ENCODE measurements around the gene SNAP47.
"Not testable (repeated sequence)": the region's sequence is repeated elsewhere in the genome, so short reads cannot be mapped to it uniquely, and the experiment has no call there.

The SNAP47 gene, protein sequence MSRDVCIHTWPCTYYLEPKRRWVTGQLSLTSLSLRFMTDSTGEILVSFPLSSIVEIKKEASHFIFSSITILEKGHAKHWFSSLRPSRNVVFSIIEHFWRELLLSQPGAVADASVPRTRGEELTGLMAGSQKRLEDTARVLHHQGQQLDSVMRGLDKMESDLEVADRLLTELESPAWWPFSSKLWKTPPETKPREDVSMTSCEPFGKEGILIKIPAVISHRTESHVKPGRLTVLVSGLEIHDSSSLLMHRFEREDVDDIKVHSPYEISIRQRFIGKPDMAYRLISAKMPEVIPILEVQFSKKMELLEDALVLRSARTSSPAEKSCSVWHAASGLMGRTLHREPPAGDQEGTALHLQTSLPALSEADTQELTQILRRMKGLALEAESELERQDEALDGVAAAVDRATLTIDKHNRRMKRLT

GRCh38 chr1:227734856-227735538, at the start of gene SNAP47, which contains the start of gene JMJD4:
TSS of gene SNAP47 (plus strand) at chr1:227735435. CDS start at chr1:227747737, 12,302 bp downstream.
TSS of gene JMJD4 (minus strand) at chr1:227735302. CDS start at chr1:227735273, 29 bp downstream.
- DNase-seq = peak in 55 of 56 donors; percentile 51 to 92 (median 82)

DNA sequence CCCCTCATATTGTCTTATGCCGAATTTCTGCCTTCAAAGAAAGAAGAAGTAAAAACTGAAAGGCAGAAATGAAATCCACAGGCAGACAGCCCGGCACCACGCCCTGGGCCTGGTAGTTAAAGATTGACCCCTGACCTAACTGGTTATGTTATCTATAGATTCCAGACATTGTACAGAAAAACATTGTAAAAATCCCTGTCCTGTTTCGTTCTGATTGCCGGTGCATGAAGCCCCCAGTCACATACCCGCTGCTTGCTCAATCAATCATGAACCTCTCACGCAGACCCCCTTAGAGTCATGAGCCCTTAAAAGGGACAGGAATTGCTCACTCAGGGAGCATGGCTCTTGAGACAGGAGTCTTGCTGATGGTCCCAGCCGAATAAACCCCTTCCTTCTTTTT, 49.4 kb upstream of the SNAP47 start:
- DNase-seq = no peak

DNA sequence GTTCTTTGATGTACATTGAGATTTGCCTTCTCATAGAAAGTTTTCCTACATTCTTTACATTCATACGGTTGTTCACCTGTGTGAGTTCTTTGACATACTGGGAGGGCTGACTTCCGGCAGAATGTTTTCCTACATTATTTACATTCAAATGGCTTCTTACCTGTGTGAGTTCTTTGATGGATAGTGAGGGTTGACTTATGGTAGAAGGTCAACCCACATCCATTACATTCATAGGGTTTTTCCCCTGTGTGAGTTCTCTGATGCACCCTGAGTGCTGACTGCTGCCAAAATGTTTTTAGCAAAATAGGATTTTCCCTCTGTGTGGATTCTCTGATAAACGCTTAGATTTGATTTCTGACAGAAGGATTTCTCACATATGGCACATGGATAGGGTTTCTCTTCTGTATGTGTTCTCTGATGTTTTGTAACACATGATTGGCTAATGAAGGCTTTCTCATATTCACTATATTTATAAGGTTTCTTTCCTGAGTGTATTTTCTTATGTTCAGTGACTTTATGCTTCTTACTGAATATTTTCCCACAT, 37.8 kb upstream of the SNAP47 start:
- DNase-seq = no peak

- not testable (repeated sequence) for DNase-seq
These were observed 33.6 kb upstream of the SNAP47 start for GRCh38 chr1:227701631-227702030.

DNA sequence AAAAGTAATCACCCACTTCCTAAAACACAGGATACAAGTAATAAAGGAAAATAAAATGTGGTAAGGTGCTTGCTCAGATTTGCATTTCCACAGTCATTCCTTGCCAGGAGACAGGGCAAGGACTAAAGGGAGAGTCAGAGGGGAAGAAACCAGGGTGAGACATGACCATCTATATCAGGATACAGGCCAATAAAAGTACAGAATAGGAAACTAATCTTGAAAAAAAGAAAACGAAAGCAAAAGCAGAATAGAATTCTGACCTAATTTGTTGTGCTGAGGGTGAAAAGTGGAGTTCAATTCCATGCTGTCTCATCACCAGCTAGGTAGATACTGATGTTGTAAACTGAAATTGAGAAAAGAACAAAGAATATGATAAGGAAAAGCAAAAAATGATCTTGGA, 27.4 kb upstream of the SNAP47 start:
- DNase-seq = no peak

GRCh38 chr1:227709451-227709850, 25.8 kb upstream of the SNAP47 start:
- DNase-seq = no peak

DNA sequence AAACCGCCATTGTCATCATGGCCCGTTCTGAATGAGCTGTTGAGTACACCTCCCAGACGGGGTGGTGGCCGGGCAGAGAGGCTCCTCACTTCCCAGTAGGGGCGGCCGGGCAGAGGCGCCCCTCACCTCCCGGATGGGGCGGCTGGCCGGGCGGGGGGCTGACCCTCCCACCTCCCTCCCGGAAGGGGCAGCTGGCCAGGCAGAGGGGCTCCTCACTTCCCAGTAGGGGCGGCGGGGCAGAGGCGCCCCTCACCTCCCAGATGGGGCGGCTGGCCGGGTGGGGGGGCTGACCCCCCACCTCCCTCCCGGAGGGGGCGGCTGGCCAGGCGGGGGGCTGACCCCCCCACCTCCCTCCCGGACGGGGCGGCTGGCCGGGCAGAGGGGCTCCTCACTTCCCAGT, 24.8 kb upstream of the SNAP47 start:
- DNase-seq = not testable (repeated sequence)

DNA sequence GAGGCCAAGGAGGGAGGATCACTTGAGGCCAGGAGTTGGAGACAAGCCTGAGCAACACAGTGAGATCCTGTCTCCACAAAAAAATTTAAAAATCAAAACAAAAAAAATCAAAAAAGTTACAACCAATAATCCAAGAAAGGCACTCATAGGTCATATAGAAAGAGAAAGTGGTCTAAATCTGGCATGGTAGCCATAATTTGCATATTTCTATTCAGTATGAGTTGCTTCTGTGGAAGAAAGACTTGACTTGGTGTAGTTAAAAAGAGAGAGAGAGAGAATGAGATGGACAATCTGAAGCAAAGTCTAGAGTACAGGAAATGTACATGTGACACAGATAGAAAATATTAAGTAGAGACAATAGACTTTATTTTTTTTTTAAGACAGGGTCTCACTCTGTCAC, 22.6 kb upstream of the SNAP47 start:
- DNase-seq = no peak

DNA sequence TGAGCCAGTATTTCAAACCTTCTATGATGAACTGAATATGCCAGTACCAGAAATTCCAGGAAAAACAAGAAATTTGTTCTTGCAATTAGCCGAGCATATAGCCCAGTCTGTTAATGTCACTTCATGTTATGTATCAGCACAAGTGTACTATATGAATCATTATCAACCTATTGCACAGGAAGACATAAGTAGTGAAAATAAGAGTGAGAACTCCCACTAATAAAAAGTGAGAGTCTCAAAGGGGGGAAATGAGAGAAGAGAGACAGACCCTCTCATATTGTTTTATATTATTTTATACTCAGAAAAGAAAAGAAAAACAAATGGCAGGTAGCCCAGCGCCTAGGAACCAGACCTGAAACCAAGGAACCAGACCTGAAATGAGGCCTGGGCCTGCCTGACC, 16.3 kb upstream of the SNAP47 start:
- no peak for DNase-seq

DNA sequence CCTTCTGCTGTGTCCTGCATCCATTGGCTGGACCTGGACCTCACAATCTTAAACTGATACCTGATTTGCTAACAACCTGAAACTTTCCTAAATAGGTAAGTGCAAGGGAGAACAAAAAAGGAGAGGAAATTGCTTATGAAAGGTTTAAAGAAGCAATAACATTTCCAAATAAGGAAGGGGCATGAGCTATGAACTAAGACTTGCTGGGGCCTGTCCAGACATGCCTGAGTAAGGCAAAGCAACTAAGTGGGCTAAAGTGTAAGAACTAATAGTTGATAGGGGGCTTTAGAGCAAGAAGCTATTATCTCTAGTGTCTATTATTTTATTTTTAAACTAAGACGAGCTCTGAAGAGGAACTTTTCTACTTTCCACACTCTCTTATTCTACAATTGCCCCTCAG, 11.8 kb upstream of the SNAP47 start:
- no peak for DNase-seq

DNA sequence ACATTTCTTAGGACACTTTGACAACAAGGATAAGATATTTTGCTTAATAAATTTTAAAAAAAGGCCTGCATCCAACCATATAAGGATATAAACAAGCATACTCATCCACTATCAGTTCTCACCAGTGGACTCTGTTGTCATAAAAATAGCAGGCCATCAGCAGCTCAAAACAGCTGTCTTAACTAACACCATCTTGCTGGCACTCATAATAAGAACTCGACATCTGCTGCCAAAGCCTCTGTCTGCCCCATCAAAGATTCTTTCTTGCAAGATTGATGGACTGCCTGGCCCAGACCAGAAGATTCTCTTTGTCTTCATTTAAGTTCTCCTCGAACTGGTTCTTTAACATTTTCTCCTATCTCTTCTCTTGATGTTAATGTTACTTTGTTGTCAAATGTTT, 10.2 kb upstream of the SNAP47 start:
- no peak for DNase-seq

DNA sequence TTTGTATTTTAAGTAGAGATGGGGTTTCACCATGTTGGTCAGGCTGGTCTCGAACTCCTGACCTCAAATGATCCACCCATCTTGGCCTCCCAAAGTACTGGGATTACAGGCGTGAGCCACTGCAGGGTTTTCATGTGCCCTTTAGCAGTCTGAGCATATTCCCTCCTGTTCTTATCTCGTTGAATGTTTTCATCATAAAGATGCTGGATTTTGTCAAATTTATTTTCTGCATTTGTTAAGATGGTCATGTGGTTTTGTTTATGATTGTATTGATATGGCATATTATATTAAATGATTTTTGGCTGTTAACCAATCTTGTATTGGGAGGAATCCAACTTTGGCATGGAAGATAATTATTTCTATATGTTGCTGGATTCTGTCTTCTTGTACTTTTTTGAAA, 8.9 kb upstream of the SNAP47 start:
- DNase-seq = no peak

DNA sequence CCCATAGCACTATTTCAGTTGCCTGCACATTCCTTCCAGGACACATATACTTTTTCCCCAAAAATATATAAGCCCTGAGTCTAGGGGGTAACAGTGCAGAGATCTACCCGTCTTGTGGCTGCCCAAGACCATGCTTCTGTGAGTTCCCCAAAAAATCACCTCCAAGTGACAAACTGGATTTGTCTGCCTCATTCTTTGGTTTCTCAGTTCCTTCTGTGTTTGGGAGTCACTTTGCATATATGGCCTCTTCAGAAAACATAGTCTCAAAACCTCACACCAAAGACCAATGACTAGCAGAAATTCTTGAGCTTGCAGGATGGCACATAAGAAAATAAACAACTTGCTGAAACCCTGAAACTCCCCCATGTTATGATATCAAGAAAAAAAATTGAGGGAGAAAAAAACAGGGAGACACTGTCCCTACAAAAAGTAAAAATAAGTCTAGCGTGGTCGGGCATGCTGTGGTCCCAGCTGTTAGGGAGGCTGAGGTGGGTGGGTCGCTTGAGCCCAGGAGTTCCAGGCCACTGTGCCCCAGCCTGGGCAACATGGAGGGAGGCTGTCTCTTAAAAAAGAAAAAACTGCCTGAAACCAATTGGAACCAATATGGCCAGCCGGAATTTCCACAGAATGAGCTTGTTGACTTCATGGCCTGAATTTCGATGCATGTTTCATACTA, 8.2 kb upstream of the SNAP47 start:
- no peak for DNase-seq

- peak in 32 of 56 donors; percentile 16 to 76 (median 44) for DNase-seq
These were observed 7.0 kb upstream of the SNAP47 start for GRCh38 chr1:227728059-227728891.

DNA sequence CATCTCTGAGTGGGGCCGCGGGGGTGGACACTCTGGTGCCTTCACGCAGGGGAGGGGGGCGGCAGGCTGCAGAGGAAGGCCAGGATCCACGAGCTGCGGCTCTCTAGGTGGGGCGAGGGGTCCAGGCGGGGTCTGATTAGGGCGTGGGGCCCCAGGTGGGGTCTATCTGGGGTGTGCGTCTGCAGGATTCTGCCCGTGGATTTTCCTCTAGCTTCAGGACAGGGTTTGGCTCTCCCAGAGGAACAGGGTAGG, 6.4 kb upstream of the SNAP47 start:
- DNase-seq = peak in 1 of 56 donors; percentile 33

DNA sequence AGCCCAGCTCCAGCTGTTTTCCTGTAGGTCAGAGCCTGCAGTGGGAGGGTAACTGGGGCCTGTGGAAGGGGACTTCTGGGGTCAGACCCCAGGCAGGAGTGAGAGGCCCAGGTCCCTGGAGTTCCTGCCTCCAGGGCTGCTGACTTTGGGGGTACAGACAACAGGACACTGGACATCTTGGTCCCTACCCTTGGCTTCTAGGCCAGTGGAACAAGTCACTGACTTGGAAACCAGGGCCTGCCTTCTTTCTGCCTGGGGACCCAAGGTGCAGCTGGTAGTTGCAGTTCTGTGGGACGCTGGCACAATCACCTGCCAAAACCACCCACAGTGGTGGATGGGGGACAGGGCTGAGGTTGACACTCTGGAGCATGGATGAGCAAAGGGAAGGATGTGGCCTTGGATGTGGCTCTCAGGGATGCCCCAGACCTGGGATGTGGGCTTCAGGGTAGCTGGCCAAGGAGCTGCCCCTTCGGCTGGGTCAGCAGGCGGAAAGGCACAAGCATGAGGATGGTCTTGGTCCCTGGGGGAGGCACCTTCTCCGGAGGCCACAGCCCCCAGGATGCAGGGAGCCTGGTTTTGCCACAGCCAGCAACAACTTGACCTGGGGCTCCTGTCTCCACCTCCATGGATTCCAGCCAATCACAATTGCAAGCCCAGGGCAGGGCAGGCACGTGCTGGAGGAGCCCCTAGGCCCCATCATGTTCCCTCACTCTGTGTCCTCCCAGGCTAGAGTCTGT, 5.9 kb upstream of the SNAP47 start:
- no peak for DNase-seq

- peak in 22 of 56 donors; percentile 11 to 75 (median 30) for DNase-seq
These were observed 5.2 kb upstream of the SNAP47 start for GRCh38 chr1:227729881-227730629.

- no peak for DNase-seq
These were observed 4.5 kb upstream of the SNAP47 start for GRCh38 chr1:227730630-227731151.

DNA sequence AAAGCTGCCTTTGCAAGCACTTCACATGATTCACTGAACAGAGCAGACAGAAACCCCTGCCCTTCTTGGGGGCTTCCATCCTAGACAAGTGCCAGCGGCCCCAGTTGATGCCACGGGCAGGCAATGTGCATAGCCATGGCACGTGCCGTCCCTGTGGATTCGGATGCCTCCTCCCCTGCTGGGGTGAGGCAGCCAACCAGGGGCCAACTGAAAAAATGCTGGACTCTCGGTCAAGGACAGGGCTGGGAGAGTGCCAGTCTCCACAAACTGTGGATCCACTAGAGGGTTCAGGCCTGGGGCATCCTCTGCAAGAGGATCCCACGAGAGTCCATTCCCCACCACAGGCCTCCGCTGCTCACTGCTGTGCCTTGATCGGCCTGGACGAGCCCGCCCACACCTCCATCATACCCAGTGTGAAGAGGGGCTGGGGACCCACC, 4.0 kb upstream of the SNAP47 start:
- DNase-seq = no peak
